PC-3 (cell line): ENCODE data around the gene ING2. TPM values are rescaled to one million over a fixed set of nuclear protein-coding genes. Genes with fewer than 3 reads are reported as not detected.

ENCODE experiments used
- ATAC-seq: fragments of 200-7000 bp; cut with Tn5 transposase; 2 replicates; pipeline ENCODE4 v1.9.1; 2020; ENCODE audit warnings: mild to moderate bottlenecking, moderate library complexity
- BruUV-seq: library from RNA; stranded (reverse); fragments of 400-500 nt; replicated peaks from 2 replicates; lab custom pipeline; 2021; lab: Mats Ljungman, UMichigan
- CTCF ChIA-PET: fragments of 300-600 bp; sonication (Branson Sonifier 250); formaldehyde crosslinking; loops from one replicate; lab custom pipeline; 2022; ENCODE audit warnings: antibody characterized with exemption; lab: Charles Lee
- POLR2A ChIA-PET: fragments of 300-600 bp; sonication (Branson Sonifier 250); formaldehyde crosslinking; loops from one replicate; lab custom pipeline; 2022; ENCODE audit warnings: antibody characterized with exemption; ENCODE audit not compliant: unreplicated experiment; lab: Charles Lee
- DNase-seq: peaks from one replicate; pipeline ENCODE4 v3.0.0-alpha.2; 2015
- H2AFZ ChIP-seq: fragments of 300-600 bp; sonication (generic); 2 replicates; pipeline ENCODE4 v1.6.0; 2016; ENCODE audit warnings: antibody characterized with exemption, low read length
- H3F3A ChIP-seq: fragments of 300-600 bp; sonication (generic); one replicate; pipeline ENCODE4 v1.6.0; 2017; ENCODE audit warnings: antibody characterized with exemption, low read length, control low read depth, mild to moderate bottlenecking; ENCODE audit not compliant: unreplicated experiment
- H3K27ac ChIP-seq: fragments of 300-600 bp; sonication (generic); 2 replicates; pipeline ENCODE4 v1.5.1; 2016; ENCODE audit warnings: mild to moderate bottlenecking, low read length
- H3K27me3 ChIP-seq: fragments of 300-600 bp; sonication (generic); 2 replicates; pipeline ENCODE4 v1.6.1; 2016; ENCODE audit warnings: low read length, mixed read lengths
- H3K36me3 ChIP-seq: fragments of 300-600 bp; sonication (generic); 2 replicates; pipeline ENCODE4 v1.6.1; 2016; ENCODE audit warnings: low read depth, mixed run types, low read length, mixed read lengths
- H3K4me1 ChIP-seq: fragments of 300-600 bp; sonication (generic); 2 replicates; pipeline ENCODE4 v1.5.1; 2016; ENCODE audit warnings: low read length; ENCODE audit not compliant: insufficient read depth
- H3K4me2 ChIP-seq: fragments of 300-600 bp; sonication (generic); 2 replicates; pipeline ENCODE4 v1.6.0; 2016; ENCODE audit warnings: low read length
- H3K4me3 ChIP-seq: fragments of 300-600 bp; sonication (generic); 2 replicates; pipeline ENCODE4 v1.5.1; 2016; ENCODE audit warnings: mild to moderate bottlenecking, low read length, mixed read lengths
- H3K79me2 ChIP-seq: fragments of 300-600 bp; sonication (generic); 2 replicates; pipeline ENCODE4 v1.6.1; 2017; ENCODE audit warnings: low read length, mixed read lengths
- H3K9ac ChIP-seq: fragments of 300-600 bp; sonication (generic); 2 replicates; pipeline ENCODE4 v1.6.0; 2016; ENCODE audit warnings: mild to moderate bottlenecking, low read length
- H3K9me2 ChIP-seq: fragments of 300-600 bp; sonication (generic); replicated peaks from 2 replicates; pipeline ENCODE4 v1.6.1; 2016; ENCODE audit warnings: mixed run types, low read length, mixed read lengths
- H3K9me3 ChIP-seq: fragments of 300-600 bp; sonication (generic); 2 replicates; pipeline ENCODE4 v1.6.1; 2016; ENCODE audit warnings: low read length, mixed read lengths
- H4K20me1 ChIP-seq: fragments of 300-600 bp; sonication (generic); 2 replicates; pipeline ENCODE4 v1.6.1; 2016; ENCODE audit warnings: low read length, mixed read lengths
- CTCF ChIP-seq: fragments of 300-600 bp; sonication (generic); conservative IDR thresholded peaks from 2 replicates; pipeline ENCODE4 v1.5.1; 2017; ENCODE audit warnings: antibody characterized with exemption, low read depth, mild to moderate bottlenecking, low read length
- EZH2 ChIP-seq: fragments of 300-600 bp; sonication (generic); IDR thresholded peaks from one replicate; pipeline ENCODE4 v1.6.1; 2017; ENCODE audit warnings: antibody characterized with exemption, mild to moderate bottlenecking, low read length; ENCODE audit not compliant: unreplicated experiment
- EZH2phosphoT487 ChIP-seq: fragments of 300-600 bp; sonication (generic); IDR thresholded peaks from 2 replicates; pipeline ENCODE4 v1.6.1; 2018; ENCODE audit warnings: mild to moderate bottlenecking, antibody characterized with exemption, low read length, borderline replicate concordance
- intact Hi-C: fragments of 100-400 bp; cut with micrococcal nuclease; formaldehyde crosslinking; loops from 2 replicates; pipeline ENCODE4 v1.9.0; 2023
- total RNA-seq: library from RNA; depleted of rRNA; stranded (reverse); fragments of >200 nt; gene quantifications from 2 replicates; pipeline ENCODE4 v1.2.3, GENCODE V29; 2014

Gene ING2
- total RNA-seq, 1 experiment from 2014 or later: 17.3 TPM

GRCh38 chr4:183468210-183469095 is 36.4 kb upstream of the ING2 start:
- H3K27me3 ChIP-seq: no peaks in the 10 kb centered on the region
- H3K9ac ChIP-seq: peak overlapping the region; percentile 80
- H3K4me1 ChIP-seq: peaks cover 31% of the 10 kb centered on the region
- no peaks in the 10 kb centered on the region for H3F3A ChIP-seq
- no peaks in the 10 kb centered on the region for H3K9me3 ChIP-seq
- H2AFZ ChIP-seq: no peak overlapping the region
- TF ChIP-seq EZH2 (no peak), EZH2phosphoT487 (no peak), CTCF (no peak)
- peak; percentile 14 for ATAC-seq
- POLR2A ChIA-PET: no interaction called here
- CTCF ChIA-PET: no interaction called here
- peak overlapping the region; percentile 5; the same call in 1 of the 2 replicates for H3K4me3 ChIP-seq
- no peaks in the 10 kb centered on the region for H3K79me2 ChIP-seq
- peak overlapping the region; percentile 55 for H3K4me2 ChIP-seq
- intact Hi-C loops: no loop called here
- H3K27ac ChIP-seq: peak overlapping the region; percentile 99
- H3K36me3 ChIP-seq: no peaks in the 10 kb centered on the region
- H4K20me1 ChIP-seq: no peaks in the 10 kb centered on the region
- H3K9me2 ChIP-seq: no peaks in the 10 kb centered on the region
- peak; percentile 72 for DNase-seq
- no TSS peak for BruUV-seq

GRCh38 chr4:183469285-183469684 is 35.6 kb upstream of the ING2 start:
- Histone ChIP-seq H3K4me3 (peak overlapping the region; percentile 5), H3K27ac (peak overlapping the region; percentile 99), H3F3A (no peaks in the 10 kb centered on the region), H2AFZ (no peak overlapping the region), H3K9ac (peak overlapping the region; percentile 80), H4K20me1 (no peaks in the 10 kb centered on the region), H3K9me2 (no peaks in the 10 kb centered on the region), H3K9me3 (no peaks in the 10 kb centered on the region), H3K79me2 (no peaks in the 10 kb centered on the region), H3K4me1 (peaks cover 31% of the 10 kb centered on the region), H3K27me3 (no peaks in the 10 kb centered on the region), H3K4me2 (peak overlapping the region; percentile 55), H3K36me3 (no peaks in the 10 kb centered on the region)
- ChIA-PET CTCF (interaction anchor here (0.7 kb wide), 1 partner anchor 1265 kb away, joined by 3 read pairs; the partner anchor contains the start of gene CENPU), POLR2A (interaction anchor here (1.0 kb wide), 1 partner anchor 30 kb away, joined by 3 read pairs; no protein-coding TSS in a partner anchor)
- DNase-seq (peak; percentile 40), ATAC-seq (peak; percentile 8; the same call in 1 of the 2 replicates)
- BruUV-seq: no TSS peak
- no peak for TF ChIP-seq CTCF
- intact Hi-C loops: no loop called here

DNA sequence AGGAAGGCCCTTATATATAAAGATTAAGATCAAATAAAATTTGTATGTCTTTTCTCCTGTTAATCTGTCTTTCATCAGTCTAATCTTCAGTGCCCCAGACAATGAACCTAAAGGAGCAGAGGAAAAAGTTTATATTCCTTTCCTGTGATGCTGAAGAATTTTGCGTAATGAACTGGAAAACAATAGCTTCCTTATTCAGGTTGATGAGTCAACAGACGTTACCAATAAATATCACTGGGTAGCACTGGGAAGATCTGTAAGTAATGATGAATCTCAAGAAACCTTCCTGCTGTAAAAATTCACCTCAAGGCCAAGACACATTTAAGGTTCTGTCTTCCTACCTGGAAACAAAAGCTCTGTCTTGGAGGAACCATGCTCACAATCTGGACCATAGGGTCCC is 34.9 kb upstream of the ING2 start:
- Histone ChIP-seq H3K27ac (peak overlapping the region; percentile 99), H3K4me2 (peak overlapping the region; percentile 55)

More for the DNA sequence above, 34.9 kb upstream of the ING2 start:
- Histone ChIP-seq H3K79me2 (no peaks in the 10 kb centered on the region), H3K36me3 (no peaks in the 10 kb centered on the region), H3K4me3 (no peak overlapping the region), H3K27me3 (no peaks in the 10 kb centered on the region), H3K9me3 (no peaks in the 10 kb centered on the region), H3K9ac (peak overlapping the region; percentile 84), H4K20me1 (no peaks in the 10 kb centered on the region), H3F3A (no peaks in the 10 kb centered on the region), H2AFZ (no peak overlapping the region), H3K4me1 (peaks cover 31% of the 10 kb centered on the region), H3K9me2 (no peaks in the 10 kb centered on the region)
- ATAC-seq (peak; percentile 79), DNase-seq (peak; percentile 90)
- ChIA-PET POLR2A (interaction anchor here (1.0 kb wide), 1 partner anchor 31 kb away, joined by 3 read pairs; no protein-coding TSS in a partner anchor), CTCF (interaction anchor here (0.7 to 0.9 kb wide), 2 partner anchors 31 to 1264 kb away, joined by 3 to 4 read pairs; partner anchors contain the start of gene CENPU)
- intact Hi-C loops: loop anchor here (5.0 to 10.0 kb wide), 3 partner anchors 167 to 697 kb away; no protein-coding TSS in a partner anchor
- no TSS peak for BruUV-seq
- TF ChIP-seq EZH2 (no peak), CTCF (no peak), EZH2phosphoT487 (no peak)
